Astrocyte (in vitro differentiated cells and primary cell): ENCODE results near the gene SCN8A. TPM values are rescaled to one million over a fixed set of nuclear protein-coding genes. Genes with fewer than 3 reads are reported as not detected.

Source experiments
- DNase-seq: peaks from one replicate; pipeline ENCODE4 v3.0.0-alpha.2; 2010; ENCODE audit warnings: low read depth
- FAIRE-seq: peaks from 2 replicates; lab custom pipeline; 2011; peaks lifted over from hg19 to GRCh38; lab: Jason Lieb, UNC
- H2AFZ ChIP-seq: 2 replicates; pipeline ENCODE4 v1.6.0; 2012; ENCODE audit warnings: low read depth, low read length, inconsistent platforms
- H3K27ac ChIP-seq: 2 replicates; pipeline ENCODE4 v1.5.1; 2011; ENCODE audit warnings: low read depth, low read length, inconsistent platforms
- H3K27me3 ChIP-seq: 2 replicates; pipeline ENCODE4 v1.6.0; 2011; ENCODE audit warnings: low read length, inconsistent platforms; ENCODE audit not compliant: insufficient read depth
- H3K36me3 ChIP-seq: 2 replicates; pipeline ENCODE4 v1.5.1; 2011; ENCODE audit warnings: low read length, inconsistent platforms; ENCODE audit not compliant: insufficient read depth
- H3K4me1 ChIP-seq: 2 replicates; pipeline ENCODE4 v1.5.1; 2011; ENCODE audit warnings: low read length, inconsistent platforms; ENCODE audit not compliant: insufficient read depth
- H3K4me2 ChIP-seq: 2 replicates; pipeline ENCODE4 v1.6.0; 2012; ENCODE audit warnings: low read length, inconsistent platforms
- H3K4me3 ChIP-seq: 2 replicates; pipeline ENCODE4 v1.5.1; 2011; ENCODE audit warnings: low read depth, mild to moderate bottlenecking, low read length, inconsistent platforms; ENCODE audit not compliant: insufficient read depth
- H3K79me2 ChIP-seq: 2 replicates; pipeline ENCODE4 v1.6.0; 2012; ENCODE audit warnings: mild to moderate bottlenecking, low read length, inconsistent platforms; ENCODE audit not compliant: insufficient read depth
- H3K9ac ChIP-seq: 2 replicates; pipeline ENCODE4 v1.6.0; 2012; ENCODE audit warnings: mild to moderate bottlenecking, low read length, inconsistent platforms
- H3K9me3 ChIP-seq: 2 replicates; pipeline ENCODE4 v1.5.1; 2012; ENCODE audit warnings: low read depth, mild to moderate bottlenecking, low read length, inconsistent platforms; ENCODE audit not compliant: insufficient read depth
- H4K20me1 ChIP-seq: 2 replicates; pipeline ENCODE4 v1.6.0; 2012; ENCODE audit warnings: low read length, inconsistent platforms; ENCODE audit not compliant: insufficient read depth
- H3K27ac Mint-ChIP-seq: one replicate; pipeline ENCODE4 v1.8.0; 2021; ENCODE audit warnings: mild to moderate bottlenecking, mixed read lengths; ENCODE audit not compliant: unreplicated experiment
- H3K27me3 Mint-ChIP-seq: one replicate; pipeline ENCODE4 v1.8.0; 2021; ENCODE audit warnings: low read depth, mixed read lengths; ENCODE audit not compliant: unreplicated experiment
- H3K36me3 Mint-ChIP-seq: one replicate; pipeline ENCODE4 v1.8.0; 2021; ENCODE audit warnings: low read depth, mixed read lengths; ENCODE audit not compliant: unreplicated experiment
- H3K4me1 Mint-ChIP-seq: one replicate; pipeline ENCODE4 v1.8.0; 2021; ENCODE audit warnings: low read depth, mixed read lengths; ENCODE audit not compliant: unreplicated experiment
- H3K4me3 Mint-ChIP-seq: one replicate; pipeline ENCODE4 v1.8.0; 2021; ENCODE audit warnings: mild to moderate bottlenecking, moderate library complexity, mixed read lengths; ENCODE audit not compliant: unreplicated experiment
- H3K9me3 Mint-ChIP-seq: one replicate; pipeline ENCODE4 v1.8.0; 2021; ENCODE audit warnings: mild to moderate bottlenecking, mixed read lengths; ENCODE audit not compliant: unreplicated experiment
- CTCF ChIP-seq: IDR thresholded peaks from 2 replicates; pipeline ENCODE4 v1.5.1; 2011; ENCODE audit warnings: low read depth, mild to moderate bottlenecking, inconsistent platforms, low read length, moderate library complexity; ENCODE audit not compliant: insufficient read depth
- EZH2 ChIP-seq: IDR thresholded peaks from 2 replicates; pipeline ENCODE4 v1.6.1; 2012; ENCODE audit warnings: mild to moderate bottlenecking, low read length, inconsistent platforms; ENCODE audit not compliant: insufficient read depth
- total RNA-seq: library from RNA; stranded (reverse); gene quantifications from 2 replicates; pipeline ENCODE4 v1.2.1, GENCODE V29; 2021

The SCN8A gene
- total RNA-seq, 1 donor from 2014 or later = 6.5 TPM

GRCh38 chr12:51645961-51646360 lies 54.9 kb downstream of the SCN8A start:
- H3K27ac Mint-ChIP-seq = no peak overlapping the region
- Histone ChIP-seq H3K9ac (no peak overlapping the region), H3K9me3 (no peaks in the 10 kb centered on the region), H3K79me2 (no peaks in the 10 kb centered on the region), H3K4me1 (no peaks in the 10 kb centered on the region), H4K20me1 (peaks cover 15% of the 10 kb centered on the region), H3K4me3 (no peak overlapping the region), H3K27ac (no peak overlapping the region), H3K36me3 (no peaks in the 10 kb centered on the region), H2AFZ (no peak overlapping the region), H3K4me2 (no peak overlapping the region), H3K27me3 (no peaks in the 10 kb centered on the region)
- H3K9me3 Mint-ChIP-seq = peaks cover 8% of the 10 kb centered on the region
- peaks cover 15% of the 10 kb centered on the region for H3K36me3 Mint-ChIP-seq
- DNase-seq = no peak
- no peak overlapping the region for H3K4me3 Mint-ChIP-seq
- FAIRE-seq = no peak
- H3K4me1 Mint-ChIP-seq = peaks cover 6% of the 10 kb centered on the region
- peaks cover 4% of the 10 kb centered on the region for H3K27me3 Mint-ChIP-seq
- TF ChIP-seq EZH2 = no peak

- no peak overlapping the region for H3K4me3 ChIP-seq
- TF ChIP-seq EZH2 (no peak), CTCF (no peak)
- no peak overlapping the region for H2AFZ ChIP-seq
- H3K27ac ChIP-seq = no peak overlapping the region
- no peaks in the 10 kb centered on the region for H3K36me3 ChIP-seq
- no peak overlapping the region for H3K4me2 ChIP-seq
- H3K27me3 Mint-ChIP-seq = peaks cover 4% of the 10 kb centered on the region
- DNase-seq (no peak), FAIRE-seq (no peak)
- no peaks in the 10 kb centered on the region for H3K4me1 ChIP-seq
- no peaks in the 10 kb centered on the region for H3K79me2 ChIP-seq
- H3K27me3 ChIP-seq = no peaks in the 10 kb centered on the region
- H3K27ac Mint-ChIP-seq = no peak overlapping the region
- peaks cover 15% of the 10 kb centered on the region for H3K9me3 Mint-ChIP-seq
- H3K4me3 Mint-ChIP-seq = no peak overlapping the region
- H4K20me1 ChIP-seq = peaks cover 12% of the 10 kb centered on the region
- no peak overlapping the region for H3K9ac ChIP-seq
- no peaks in the 10 kb centered on the region for H3K4me1 Mint-ChIP-seq
- H3K9me3 ChIP-seq = no peaks in the 10 kb centered on the region
- H3K36me3 Mint-ChIP-seq = peaks cover 12% of the 10 kb centered on the region
These were observed 56.6 kb downstream of the SCN8A start for GRCh38 chr12:51647647-51648046.

GRCh38 chr12:51653431-51653830 lies 62.4 kb downstream of the SCN8A start:
- no peak for DNase-seq
- no peak overlapping the region for H3K4me3 ChIP-seq
- peaks cover 13% of the 10 kb centered on the region for H3K9me3 Mint-ChIP-seq

More at GRCh38 chr12:51653431-51653830, 62.4 kb downstream of the SCN8A start:
- Mint-ChIP-seq H3K36me3 (peaks cover 12% of the 10 kb centered on the region), H3K27ac (no peak overlapping the region), H3K4me3 (no peak overlapping the region), H3K27me3 (no peaks in the 10 kb centered on the region), H3K4me1 (no peaks in the 10 kb centered on the region)
- H3K9me3 ChIP-seq = no peaks in the 10 kb centered on the region
- no peak overlapping the region for H3K9ac ChIP-seq
- H3K4me2 ChIP-seq = no peak overlapping the region
- TF ChIP-seq CTCF = no peak
- H3K79me2 ChIP-seq = peaks cover 3% of the 10 kb centered on the region
- H3K4me1 ChIP-seq = no peaks in the 10 kb centered on the region
- no peak overlapping the region for H3K27ac ChIP-seq
- H4K20me1 ChIP-seq = peaks cover 22% of the 10 kb centered on the region
- no peaks in the 10 kb centered on the region for H3K27me3 ChIP-seq
- FAIRE-seq = no peak
- H2AFZ ChIP-seq = no peak overlapping the region
- no peaks in the 10 kb centered on the region for H3K36me3 ChIP-seq
